GM12878 (cell line): ENCODE results near the gene UBE2L6. TPM values are rescaled to one million over a fixed set of nuclear protein-coding genes. Genes with fewer than 3 reads are reported as not detected.
A peak's percentile ranks its signal among the peaks of the same experiment; 100 is the strongest.

ENCODE experiments used
- ASH2L ChIP-seq: fragments of 300-600, 200-600 bp; sonication (generic); IDR thresholded peaks from 2 replicates; pipeline ENCODE4 v1.6.1; 2017; ENCODE audit warnings: low read depth, mild to moderate bottlenecking, borderline replicate concordance
- CEBPZ ChIP-seq: fragments of 150-350 bp; IDR thresholded peaks from 2 replicates; pipeline ENCODE4 v1.6.1; 2016; ENCODE audit warnings: low read depth, low read length
- CHD1 ChIP-seq: IDR thresholded peaks from 2 replicates; pipeline ENCODE4 v1.6.1; 2012; ENCODE audit warnings: low read depth, low read length, improper control_type of control experiment
- E4F1 ChIP-seq: fragments of 450-650 bp; IDR thresholded peaks from 2 replicates; pipeline ENCODE4 v1.6.1; 2018; ENCODE audit warnings: borderline replicate concordance, mild to moderate bottlenecking; ENCODE audit not compliant: partially characterized antibody
- EGR1 ChIP-seq, 2 experiments: IDR thresholded peaks; 1 replicate in 1 of 2; 2 replicates in 1 of 2; pipeline ENCODE4 v1.6.1; 2011 to 2012; ENCODE audit warnings: low read depth in 2 of 2, low read length in 2 of 2, borderline replicate concordance in 1 of 2, mild to moderate bottlenecking in 1 of 2, moderate library complexity in 1 of 2
- IKZF2 ChIP-seq, 2 experiments: fragments of 450-650 bp; IDR thresholded peaks; 2 replicates each; pipeline ENCODE4 v1.6.1; 2017; ENCODE audit warnings: mild to moderate bottlenecking in 2 of 2, moderate library complexity in 2 of 2
- KDM1A ChIP-seq: fragments of 200-600 bp; sonication (generic); IDR thresholded peaks from 2 replicates; pipeline ENCODE4 v1.6.1; 2016; ENCODE audit warnings: borderline replicate concordance
- NFYA ChIP-seq: IDR thresholded peaks from 2 replicates; pipeline ENCODE4 v1.6.1; 2011; ENCODE audit warnings: low read depth, mild to moderate bottlenecking, low read length, improper control_type of control experiment, borderline replicate concordance
- PAX5 ChIP-seq: IDR thresholded peaks from 2 replicates; pipeline ENCODE4 v1.6.1; 2011; ENCODE audit warnings: low read depth, low read length, borderline replicate concordance
- PAX8 ChIP-seq: fragments of 450-650 bp; IDR thresholded peaks from 2 replicates; pipeline ENCODE4 v1.6.1; 2017; ENCODE audit warnings: mild to moderate bottlenecking, moderate library complexity
- PKNOX1 ChIP-seq: fragments of 450-650 bp; IDR thresholded peaks from 2 replicates; pipeline ENCODE4 v1.6.1; 2016; ENCODE audit warnings: mild to moderate bottlenecking
- POLR2AphosphoS5 ChIP-seq: IDR thresholded peaks from 2 replicates; pipeline ENCODE4 v1.6.1; 2011; ENCODE audit warnings: mild to moderate bottlenecking, low read length, inconsistent platforms
- RAD21 ChIP-seq: IDR thresholded peaks from 2 replicates; pipeline ENCODE4 v1.6.1; 2011; ENCODE audit warnings: mild to moderate bottlenecking, low read depth, low read length, moderate library complexity; ENCODE audit not compliant: insufficient read depth
- RB1 ChIP-seq: fragments of 450-650 bp; formaldehyde crosslinking; IDR thresholded peaks from 2 replicates; pipeline ENCODE4 v1.6.1; 2017; ENCODE audit warnings: mild to moderate bottlenecking, borderline replicate concordance
- SMC3 ChIP-seq: IDR thresholded peaks from 2 replicates; pipeline ENCODE4 v1.6.1; 2011; ENCODE audit warnings: low read length, improper control_type of control experiment, borderline replicate concordance
- SP1 ChIP-seq: IDR thresholded peaks from one replicate; pipeline ENCODE4 v1.6.1; 2011; ENCODE audit warnings: low read depth, low read length
- SREBF1 ChIP-seq: IDR thresholded peaks from 2 replicates; pipeline ENCODE4 v1.6.1; 2012; ENCODE audit warnings: mild to moderate bottlenecking, low read length
- STAT1 ChIP-seq: fragments of 450-650 bp; conservative IDR thresholded peaks from 2 replicates; pipeline ENCODE4 v1.6.1; 2014; ENCODE audit warnings: antibody characterized with exemption, mild to moderate bottlenecking
- TARDBP ChIP-seq: IDR thresholded peaks from 2 replicates; pipeline ENCODE4 v1.6.1; 2016; ENCODE audit warnings: borderline replicate concordance
- TCF12 ChIP-seq: IDR thresholded peaks from 2 replicates; pipeline ENCODE4 v1.6.1; 2011; ENCODE audit warnings: low read depth, mild to moderate bottlenecking, low read length
- ZNF274 ChIP-seq: IDR thresholded peaks from one replicate; pipeline ENCODE4 v1.8.0; 2011; ENCODE audit not compliant: insufficient read length, insufficient read depth
- polyA plus RNA-seq, 11 experiments: library from polyadenylated mRNA; depleted of rRNA in 4 of 11; unstranded in 6 of 11; stranded (reverse) in 5 of 11; fragments of >200 nt; fragmentation: Nextera tagmentation in 4 of 11; fragmentation: Illumina TruSeq in 1 of 11; extraction: Ambion mirVana in 4 of 11; extraction: Trizol in 1 of 11; gene quantifications; 1 replicate in 1 of 11; 2 replicates in 10 of 11; pipeline versions ENCODE4 v1.2.1 to v1.2.3, GENCODE V29; 2011 to 2016; ENCODE audit warnings: inconsistent platforms in 2 of 11, missing spikeins in 2 of 11, low read depth in 1 of 11
- total RNA-seq, 4 experiments: library from RNA; depleted of rRNA in 3 of 4; stranded (reverse); fragments of >200 nt in 3 of 4; fragmentation: Illumina TruSeq in 1 of 4; extraction: Trizol in 1 of 4; gene quantifications; 2 replicates each; pipeline versions ENCODE4 v1.2.1 to v1.2.3, GENCODE V29; 2013 to 2021
- TF ChIP-seq, protein P1 (sequence below): IDR thresholded peaks from 2 replicates; pipeline ENCODE4 v1.6.1; 2011; ENCODE audit warnings: borderline replicate concordance, low read depth, mild to moderate bottlenecking, moderate library complexity, mixed read lengths, low read length; ENCODE audit not compliant: insufficient read depth; ENCODE audit errors: extremely low read length

Gene UBE2L6
- total and polyA plus RNA-seq, 10 of the 15 experiments (the other 5 are each of a cell fraction or from before 2014, with no cell fraction given): 114 to 295 (median 173) TPM

GRCh38 chr11:57566005-57566904 is 1.2 kb downstream of the UBE2L6 start (continued):
- TF ChIP-seq TCF12 (no peak), RAD21 (no peak), E4F1 (no peak), SREBF1 (no peak), ZNF274 (no peak), PKNOX1 (no peak), SMC3 (no peak), SP1 (no peak), KDM1A (no peak), PAX8 (0 out of 2 replicates have a peak, but pooled peaks have one; percentile 45), PAX5 (no peak), POLR2AphosphoS5 (peak; percentile 74), STAT1 (no peak), RB1 (no peak), ASH2L (no peak), NFYA (no peak), CHD1 (no peak), CEBPZ (no peak), EGR1 (IDR thresholded peaks at IDR 0.05; ENCODE audit: borderline replicate concordance in 1 of 2, low read depth in 2 of 2, low read length in 2 of 2) (no peak), TARDBP (no peak), IKZF2 (IDR thresholded peaks at IDR 0.05) (peak; percentile 51 to 52; a peak in 3 of 4 replicates)
- TF ChIP-seq, protein P1, sequence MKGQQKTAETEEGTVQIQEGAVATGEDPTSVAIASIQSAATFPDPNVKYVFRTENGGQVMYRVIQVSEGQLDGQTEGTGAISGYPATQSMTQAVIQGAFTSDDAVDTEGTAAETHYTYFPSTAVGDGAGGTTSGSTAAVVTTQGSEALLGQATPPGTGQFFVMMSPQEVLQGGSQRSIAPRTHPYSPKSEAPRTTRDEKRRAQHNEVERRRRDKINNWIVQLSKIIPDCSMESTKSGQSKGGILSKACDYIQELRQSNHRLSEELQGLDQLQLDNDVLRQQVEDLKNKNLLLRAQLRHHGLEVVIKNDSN: no peak
